ENCODE measurements around the gene KCNK2. TPM values are rescaled to one million over a fixed set of nuclear protein-coding genes. Genes with fewer than 3 reads are reported as not detected.

The KCNK2 gene
- total RNA-seq, 2 donors from 2014 or later: not detected

DNA sequence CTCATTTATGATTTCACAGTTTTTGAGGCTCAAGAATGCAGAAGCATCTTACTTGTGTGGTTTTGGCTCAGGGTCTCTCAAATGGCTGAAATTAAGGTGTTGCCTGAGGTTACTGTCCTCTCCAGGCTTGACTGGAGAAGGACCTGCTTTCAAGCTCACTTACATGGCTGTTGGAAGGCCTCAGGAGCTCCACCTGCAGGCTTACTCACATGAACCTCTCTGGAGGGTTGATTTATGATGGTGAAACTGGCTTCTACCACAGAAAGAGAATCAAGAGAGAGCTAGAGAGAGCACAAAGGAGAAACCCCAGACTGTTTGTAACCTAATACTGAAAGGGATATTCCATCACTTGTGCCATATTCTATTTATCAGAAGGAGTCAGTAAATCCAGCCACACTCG lies 6.2 kb upstream of the KCNK2 start:
- no peaks in the 10 kb centered on the region for H3K4me1 Mint-ChIP-seq
- no peaks in the 10 kb centered on the region for H3K36me3 Mint-ChIP-seq (ENCODE audit: low read depth)
- no peaks in the 10 kb centered on the region for H3K9me3 Mint-ChIP-seq
- H3K4me3 Mint-ChIP-seq: no peak overlapping the region
- H3K27me3 Mint-ChIP-seq: peaks cover 17% of the 10 kb centered on the region
- H3K27ac Mint-ChIP-seq: no peak overlapping the region
- ATAC-seq (replicated peaks): no peak

DNA sequence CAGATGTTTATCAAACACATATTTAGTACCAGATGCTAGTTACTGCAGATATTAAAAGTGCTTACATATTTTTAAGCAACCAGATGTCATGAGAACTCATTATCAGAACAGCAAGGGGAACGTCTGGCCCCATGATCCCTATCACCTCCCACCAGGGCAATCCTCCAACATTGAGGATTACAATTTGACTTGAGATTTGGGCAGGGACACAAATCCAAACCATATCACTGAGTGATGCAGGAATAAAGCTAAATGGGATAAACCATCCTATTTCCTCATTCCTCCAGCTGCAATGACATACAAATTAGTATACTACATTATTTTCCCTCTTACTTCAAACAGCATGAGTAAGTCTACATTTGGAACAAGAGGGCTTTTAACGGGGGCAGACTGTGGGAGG lies 3.1 kb upstream of the KCNK2 start:
- Mint-ChIP-seq H3K9me3 (no peaks in the 10 kb centered on the region), H3K27me3 (peaks cover 31% of the 10 kb centered on the region), H3K4me3 (no peak overlapping the region), H3K27ac (no peak overlapping the region), H3K36me3 (ENCODE audit: low read depth) (no peaks in the 10 kb centered on the region), H3K4me1 (no peaks in the 10 kb centered on the region)
- no peak for ATAC-seq (replicated peaks)

DNA sequence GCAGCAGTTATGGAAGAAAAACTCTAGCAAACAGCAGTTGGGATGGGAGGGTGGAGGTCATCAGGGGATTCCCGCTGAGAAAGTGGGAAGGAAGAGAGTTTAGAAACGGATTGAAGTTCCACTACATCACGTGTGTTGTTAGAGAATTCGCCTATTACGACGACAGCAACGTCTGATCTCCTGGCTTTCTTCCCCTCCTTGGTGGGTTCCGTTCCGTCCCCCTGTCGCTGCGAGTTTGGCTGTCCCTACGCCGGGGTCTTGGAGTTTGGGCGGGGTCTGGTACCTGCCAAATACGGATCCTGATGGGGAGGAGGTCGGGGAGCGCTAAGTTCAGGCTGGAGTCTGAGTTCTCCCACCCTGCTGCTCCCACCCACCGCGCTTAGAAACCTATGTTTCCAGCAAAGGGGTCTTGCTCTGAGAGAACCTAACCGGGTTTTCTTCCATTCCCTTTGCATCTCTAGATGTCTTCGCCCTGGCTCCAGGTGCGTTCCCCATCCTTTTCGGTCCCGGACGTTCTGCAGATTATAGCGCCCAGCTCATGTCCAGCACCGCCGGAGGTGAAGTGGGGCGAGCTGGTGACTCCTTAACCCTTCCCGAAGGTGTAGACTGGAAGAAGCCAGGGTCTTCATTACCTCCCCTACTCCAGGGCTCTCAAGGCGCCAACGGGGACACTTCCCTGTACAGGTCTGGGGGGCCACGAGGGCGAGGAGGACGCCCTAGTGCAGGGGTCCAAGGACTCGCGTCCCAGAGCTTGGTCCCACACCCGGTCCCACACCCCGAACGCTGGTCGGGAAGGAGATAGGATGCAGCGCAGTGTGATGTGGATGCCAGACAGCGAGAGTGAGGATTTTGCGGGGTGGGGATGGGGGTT lies 641 bp upstream of the KCNK2 start:
- peaks cover 45% of the 10 kb centered on the region for H3K27me3 Mint-ChIP-seq

DNA sequence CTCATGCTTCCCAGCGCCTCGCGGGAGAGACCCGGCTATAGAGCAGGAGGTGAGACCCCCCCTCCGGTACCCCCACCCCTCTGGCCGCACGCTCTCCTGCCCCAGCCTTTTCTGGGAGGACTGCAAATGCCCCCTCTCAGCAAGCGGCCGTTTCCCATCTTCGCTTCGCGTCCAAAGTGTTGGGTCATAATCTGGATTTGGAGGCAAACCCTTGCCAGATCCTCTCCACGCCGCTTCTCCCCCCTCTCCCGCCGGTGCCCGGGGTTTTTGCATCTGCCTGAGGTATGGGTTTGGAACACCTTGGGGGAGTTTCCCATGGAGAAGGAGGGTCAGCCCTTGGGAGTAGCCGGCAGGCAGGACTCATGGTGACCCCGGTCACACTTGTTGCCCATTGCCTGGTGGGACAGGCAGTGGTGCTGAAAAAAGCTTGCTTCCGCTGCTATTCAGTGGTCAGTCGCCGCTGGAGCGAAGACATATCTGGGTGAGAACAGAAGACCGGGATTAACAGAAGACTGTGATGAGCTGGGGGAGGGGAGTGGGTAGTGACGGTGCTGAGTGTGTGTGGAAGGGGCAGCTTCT lies 935 bp downstream of the KCNK2 start:
- ATAC-seq (replicated peaks): no peak
- peaks cover 3% of the 10 kb centered on the region for H3K9me3 Mint-ChIP-seq
- no peaks in the 10 kb centered on the region for H3K4me1 Mint-ChIP-seq
- H3K36me3 Mint-ChIP-seq (ENCODE audit: low read depth): no peaks in the 10 kb centered on the region
- no peak overlapping the region for H3K4me3 Mint-ChIP-seq
- peaks cover 46% of the 10 kb centered on the region for H3K27me3 Mint-ChIP-seq
- no peak overlapping the region for H3K27ac Mint-ChIP-seq

More for the DNA sequence above, 641 bp upstream of the KCNK2 start:
- Mint-ChIP-seq H3K36me3 (ENCODE audit: low read depth) (no peaks in the 10 kb centered on the region), H3K9me3 (peaks cover 3% of the 10 kb centered on the region), H3K4me1 (no peaks in the 10 kb centered on the region), H3K27ac (no peak overlapping the region), H3K4me3 (no peak overlapping the region)
- ATAC-seq (replicated peaks): no peak

DNA sequence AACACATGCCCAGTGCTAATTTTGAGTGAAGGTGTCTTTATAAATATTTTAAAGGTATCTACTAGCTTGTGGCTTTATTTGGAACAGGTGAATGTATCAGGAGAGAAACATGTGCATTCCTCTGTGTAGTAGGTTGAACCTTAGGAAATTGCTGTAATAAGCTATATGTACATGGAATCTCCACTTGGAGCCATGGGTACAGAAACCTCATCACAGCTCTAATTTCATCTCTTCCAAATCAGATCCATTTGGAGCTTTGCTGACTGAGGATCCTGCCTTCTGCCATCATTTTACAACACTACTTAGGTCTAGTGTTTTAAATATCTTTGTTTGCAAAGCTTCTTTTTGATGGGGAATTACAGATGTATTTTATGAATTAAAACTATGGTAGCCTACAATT lies 2.1 kb downstream of the KCNK2 start:
- H3K4me1 Mint-ChIP-seq: no peaks in the 10 kb centered on the region
- no peak overlapping the region for H3K4me3 Mint-ChIP-seq
- no peaks in the 10 kb centered on the region for H3K36me3 Mint-ChIP-seq (ENCODE audit: low read depth)
- peaks cover 43% of the 10 kb centered on the region for H3K27me3 Mint-ChIP-seq
- H3K9me3 Mint-ChIP-seq: peaks cover 3% of the 10 kb centered on the region
- no peak for ATAC-seq (replicated peaks)
- no peak overlapping the region for H3K27ac Mint-ChIP-seq

DNA sequence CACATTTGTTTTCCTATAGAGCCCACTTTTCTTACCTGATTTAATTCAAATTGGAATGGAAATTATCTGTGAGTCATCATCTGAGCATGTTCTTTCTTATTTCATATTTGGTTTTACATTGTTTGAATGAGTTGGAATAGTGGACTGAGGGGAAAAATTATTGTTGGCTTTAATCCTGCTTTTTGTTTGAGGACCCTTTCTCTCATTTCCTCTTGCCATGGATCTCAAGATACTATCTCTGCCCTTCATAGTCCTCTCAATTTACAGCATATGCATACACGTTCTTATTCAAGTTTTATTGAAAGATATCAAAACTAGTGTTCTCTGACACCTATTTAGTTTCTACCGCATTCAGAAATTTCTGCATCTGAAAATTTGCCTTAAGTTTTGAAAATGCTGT lies 5.1 kb downstream of the KCNK2 start:
- Mint-ChIP-seq H3K36me3 (ENCODE audit: low read depth) (no peaks in the 10 kb centered on the region), H3K4me1 (no peaks in the 10 kb centered on the region), H3K9me3 (peaks cover 3% of the 10 kb centered on the region), H3K4me3 (no peak overlapping the region), H3K27me3 (peaks cover 24% of the 10 kb centered on the region), H3K27ac (no peak overlapping the region)
- ATAC-seq (replicated peaks): no peak

DNA sequence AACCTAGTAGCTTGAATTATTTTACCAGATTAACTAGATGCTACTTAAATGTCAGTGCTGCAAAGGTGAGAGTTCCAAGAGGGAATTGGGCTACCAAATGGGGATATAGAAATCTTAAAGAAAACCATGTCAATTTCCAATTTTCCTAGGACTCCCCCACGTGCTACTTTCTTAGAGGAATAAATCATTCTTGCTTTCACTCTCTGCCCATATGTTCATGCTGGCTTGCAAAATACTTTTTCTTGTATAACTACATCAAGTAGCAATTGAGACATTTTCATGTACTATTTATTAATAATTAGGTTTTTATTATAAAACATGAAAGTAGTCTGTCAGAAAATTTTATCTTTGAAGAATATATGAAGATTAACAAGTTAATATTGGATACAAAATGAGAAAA lies 11.8 kb downstream of the KCNK2 start:
- Mint-ChIP-seq H3K4me1 (no peaks in the 10 kb centered on the region), H3K27me3 (no peaks in the 10 kb centered on the region), H3K36me3 (ENCODE audit: low read depth) (no peaks in the 10 kb centered on the region), H3K4me3 (no peak overlapping the region), H3K27ac (no peak overlapping the region), H3K9me3 (no peaks in the 10 kb centered on the region)
- no peak for ATAC-seq (replicated peaks)

DNA sequence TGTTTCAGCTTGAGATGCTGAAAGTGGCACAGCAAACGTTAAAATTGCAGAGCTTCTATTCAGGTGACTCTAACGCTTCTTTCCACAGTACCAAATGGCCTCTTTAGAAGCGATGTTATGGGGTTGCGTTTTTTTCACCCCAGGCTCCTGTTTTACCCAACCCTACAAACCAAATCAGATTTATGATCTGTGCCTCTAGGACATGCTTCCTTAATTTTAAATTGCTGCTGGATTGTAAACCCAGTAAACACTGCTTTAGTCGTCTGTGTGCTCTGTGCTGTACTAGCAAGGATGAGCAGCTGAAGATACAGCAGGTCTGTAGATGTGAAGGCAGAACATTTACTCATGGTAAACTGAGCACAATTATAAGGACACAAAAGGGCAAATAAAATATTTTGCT lies 13.0 kb downstream of the KCNK2 start:
- Mint-ChIP-seq H3K4me3 (no peak overlapping the region), H3K36me3 (ENCODE audit: low read depth) (no peaks in the 10 kb centered on the region), H3K4me1 (no peaks in the 10 kb centered on the region), H3K9me3 (no peaks in the 10 kb centered on the region), H3K27ac (no peak overlapping the region), H3K27me3 (no peaks in the 10 kb centered on the region)
- ATAC-seq (replicated peaks): no peak

DNA sequence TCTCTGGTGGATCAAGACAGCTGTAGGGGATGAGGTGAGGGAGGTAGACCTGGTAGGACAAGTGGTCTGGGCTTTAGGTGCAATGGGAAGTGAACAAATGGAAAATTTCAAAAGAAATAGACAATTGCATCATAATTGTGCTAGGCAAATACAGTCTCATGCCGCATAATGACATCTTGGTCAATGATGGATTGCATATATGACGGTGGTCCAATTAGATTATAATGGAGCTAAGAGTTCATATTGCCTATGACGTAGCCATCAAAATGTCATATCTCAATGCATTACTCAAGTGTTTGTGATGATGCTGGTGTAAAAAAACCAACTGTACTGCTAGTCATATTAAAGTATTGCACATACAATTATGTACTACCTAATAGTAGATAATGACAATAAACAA lies 19.0 kb downstream of the KCNK2 start:
- no peak overlapping the region for H3K4me3 Mint-ChIP-seq
- no peak overlapping the region for H3K27ac Mint-ChIP-seq
- no peak for ATAC-seq (replicated peaks)
- no peaks in the 10 kb centered on the region for H3K27me3 Mint-ChIP-seq
- peaks cover 3% of the 10 kb centered on the region for H3K9me3 Mint-ChIP-seq
- H3K36me3 Mint-ChIP-seq (ENCODE audit: low read depth): no peaks in the 10 kb centered on the region
- H3K4me1 Mint-ChIP-seq: no peaks in the 10 kb centered on the region

DNA sequence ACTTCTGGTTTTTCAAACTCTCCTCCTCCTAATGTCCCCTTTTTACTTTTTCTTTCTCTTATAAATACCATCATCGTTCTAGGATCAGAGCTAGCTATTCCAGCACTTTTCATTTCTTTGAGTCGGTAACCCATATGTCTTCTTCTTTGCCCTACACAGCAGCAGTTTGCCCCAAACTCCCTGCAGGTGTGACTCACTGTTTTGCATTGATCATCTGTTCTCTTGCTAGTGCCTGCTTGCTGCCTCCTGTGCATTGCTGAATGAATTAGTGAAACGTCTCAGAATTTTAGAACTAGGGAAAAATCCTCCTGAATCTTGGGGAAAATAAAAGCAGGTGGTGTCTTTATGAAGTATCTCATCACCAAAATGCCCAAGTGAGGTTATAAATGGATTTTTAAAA lies 21.7 kb downstream of the KCNK2 start:
- H3K9me3 Mint-ChIP-seq: peaks cover 3% of the 10 kb centered on the region
- ATAC-seq (replicated peaks): no peak
- H3K4me3 Mint-ChIP-seq: no peak overlapping the region
- no peaks in the 10 kb centered on the region for H3K27me3 Mint-ChIP-seq
- H3K36me3 Mint-ChIP-seq (ENCODE audit: low read depth): no peaks in the 10 kb centered on the region
- H3K27ac Mint-ChIP-seq: no peak overlapping the region
- no peaks in the 10 kb centered on the region for H3K4me1 Mint-ChIP-seq

DNA sequence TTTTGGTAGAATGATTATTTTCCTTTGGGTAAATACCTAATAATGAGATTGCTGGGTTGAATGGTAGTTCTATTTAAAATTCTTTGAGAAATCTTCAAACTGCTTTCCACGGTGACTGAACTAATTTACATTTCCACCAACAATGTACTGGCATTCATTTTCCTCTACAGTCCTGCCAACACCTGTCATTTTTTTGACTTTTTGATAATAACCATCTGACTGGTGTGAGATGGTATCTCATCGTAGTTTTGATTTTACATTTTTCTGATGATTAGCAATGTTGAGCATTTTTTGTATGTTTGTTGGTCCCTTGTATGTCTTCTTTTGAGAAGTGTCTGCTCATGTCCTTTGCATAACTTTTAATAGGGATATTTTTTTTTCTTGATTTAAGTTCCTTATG lies 23.5 kb downstream of the KCNK2 start:
- peaks cover 3% of the 10 kb centered on the region for H3K9me3 Mint-ChIP-seq
- no peak for ATAC-seq (replicated peaks)
- H3K4me3 Mint-ChIP-seq: no peak overlapping the region
- H3K4me1 Mint-ChIP-seq: no peaks in the 10 kb centered on the region
- no peaks in the 10 kb centered on the region for H3K36me3 Mint-ChIP-seq (ENCODE audit: low read depth)
- H3K27me3 Mint-ChIP-seq: no peaks in the 10 kb centered on the region
- H3K27ac Mint-ChIP-seq: no peak overlapping the region

DNA sequence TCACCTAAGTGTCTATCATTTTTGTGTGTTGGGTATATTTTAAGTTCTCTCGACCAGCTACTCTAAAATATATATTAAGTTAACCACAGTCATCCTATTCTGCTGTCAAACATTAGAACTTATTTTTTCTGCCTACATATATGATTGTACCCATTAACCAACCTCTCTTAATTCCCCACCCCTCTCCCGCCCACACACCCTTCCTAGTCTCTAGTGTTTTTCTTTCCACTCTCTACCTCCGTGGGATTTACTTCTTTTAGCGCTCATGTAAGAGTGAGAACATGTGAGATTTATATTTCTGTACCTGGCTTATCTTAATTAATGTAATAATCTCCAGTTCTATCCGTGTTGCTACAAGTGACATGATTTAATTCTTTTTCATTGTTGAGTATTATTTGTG lies 26.6 kb downstream of the KCNK2 start:
- H3K4me3 Mint-ChIP-seq: no peak overlapping the region
- no peaks in the 10 kb centered on the region for H3K4me1 Mint-ChIP-seq
- ATAC-seq (replicated peaks): no peak
- H3K36me3 Mint-ChIP-seq (ENCODE audit: low read depth): no peaks in the 10 kb centered on the region
- no peaks in the 10 kb centered on the region for H3K27me3 Mint-ChIP-seq
- H3K9me3 Mint-ChIP-seq: peaks cover 9% of the 10 kb centered on the region
- H3K27ac Mint-ChIP-seq: no peak overlapping the region

DNA sequence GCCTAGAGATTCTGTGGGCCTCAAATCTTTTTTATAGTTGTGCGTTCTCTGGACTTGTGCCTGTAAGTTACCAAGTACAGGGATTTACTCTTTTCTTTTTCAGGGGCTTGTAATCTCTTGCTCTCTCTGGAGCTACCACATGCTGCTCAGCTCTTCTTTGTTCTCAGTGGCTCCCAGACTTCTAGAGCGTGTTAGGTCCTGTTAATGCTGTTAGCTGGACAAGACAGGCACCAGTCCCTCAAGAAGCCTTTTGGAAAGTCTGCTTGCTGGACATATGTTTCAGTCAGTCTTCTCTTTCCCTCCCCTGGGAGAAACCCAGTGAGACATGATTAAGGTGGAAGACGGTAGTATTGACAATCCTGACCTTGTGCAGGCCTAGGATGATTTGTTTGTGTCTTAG lies 29.4 kb downstream of the KCNK2 start:
- peaks cover 5% of the 10 kb centered on the region for H3K9me3 Mint-ChIP-seq
- H3K36me3 Mint-ChIP-seq (ENCODE audit: low read depth): no peaks in the 10 kb centered on the region
- no peak for ATAC-seq (replicated peaks)
- H3K4me1 Mint-ChIP-seq: no peaks in the 10 kb centered on the region
- no peak overlapping the region for H3K4me3 Mint-ChIP-seq
- H3K27ac Mint-ChIP-seq: no peak overlapping the region
- H3K27me3 Mint-ChIP-seq: no peaks in the 10 kb centered on the region

DNA sequence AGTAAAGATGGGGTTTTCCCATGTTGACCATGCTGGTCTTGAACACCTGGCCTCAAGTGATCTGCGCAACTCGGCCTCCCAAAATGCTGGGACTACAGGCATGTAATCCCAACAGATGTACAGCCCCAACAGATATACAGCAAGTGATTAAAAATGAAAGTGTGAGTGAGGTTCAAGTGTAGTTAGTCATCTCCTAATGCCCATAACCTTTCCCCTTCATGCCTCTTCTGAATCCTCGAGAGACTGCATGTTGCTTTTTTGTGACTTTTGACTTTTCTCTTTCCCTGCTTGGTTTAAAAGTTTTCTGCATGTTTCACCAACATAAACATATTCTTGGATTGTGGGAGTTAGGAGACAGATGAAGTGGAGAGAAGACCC lies 31.2 kb downstream of the KCNK2 start:
- Mint-ChIP-seq H3K27me3 (no peaks in the 10 kb centered on the region), H3K27ac (no peak overlapping the region), H3K4me1 (no peaks in the 10 kb centered on the region), H3K4me3 (no peak overlapping the region), H3K9me3 (peaks cover 5% of the 10 kb centered on the region), H3K36me3 (ENCODE audit: low read depth) (no peaks in the 10 kb centered on the region)
- no peak for ATAC-seq (replicated peaks)

DNA sequence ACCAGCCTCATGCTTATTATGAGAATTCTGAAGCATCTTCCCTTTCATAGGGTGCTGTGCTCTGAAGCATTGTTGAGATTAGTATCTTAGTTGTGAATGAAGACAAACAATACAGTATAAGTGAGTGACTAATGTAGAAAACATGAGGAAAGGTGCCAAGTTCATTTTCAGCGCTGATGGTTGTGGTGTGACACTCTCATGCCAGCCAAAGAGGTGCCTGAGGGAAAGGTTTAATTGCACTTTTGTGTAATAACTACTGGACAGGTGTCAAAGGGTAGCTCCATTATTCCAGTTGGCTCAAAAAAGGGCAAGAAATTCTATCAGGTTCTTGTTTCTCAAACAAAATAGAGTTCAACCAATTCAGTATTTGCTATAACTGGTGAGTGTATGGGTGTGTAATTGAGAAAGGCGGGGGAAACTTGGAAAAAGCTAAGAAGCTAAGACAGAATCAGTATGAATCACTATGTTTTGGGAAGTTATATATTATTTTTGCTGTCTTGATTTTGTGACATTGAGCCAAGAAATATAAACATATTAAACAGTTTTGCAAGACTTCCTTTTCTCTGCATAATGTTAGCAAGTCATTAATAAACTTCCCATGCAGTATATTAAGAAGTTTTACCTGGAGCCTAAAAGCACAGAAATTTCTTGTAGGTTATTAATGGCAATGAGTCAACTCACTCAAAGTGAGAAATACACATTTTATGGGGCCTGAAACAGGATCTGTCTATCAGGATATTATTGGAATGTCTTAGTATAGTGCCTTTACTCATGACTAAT lies 31.8 kb downstream of the KCNK2 start:
- peaks cover 5% of the 10 kb centered on the region for H3K9me3 Mint-ChIP-seq

More for the DNA sequence above, 31.8 kb downstream of the KCNK2 start:
- H3K4me3 Mint-ChIP-seq: no peak overlapping the region
- H3K36me3 Mint-ChIP-seq (ENCODE audit: low read depth): no peaks in the 10 kb centered on the region
- no peak for ATAC-seq (replicated peaks)
- no peaks in the 10 kb centered on the region for H3K27me3 Mint-ChIP-seq
- H3K27ac Mint-ChIP-seq: no peak overlapping the region
- H3K4me1 Mint-ChIP-seq: no peaks in the 10 kb centered on the region

All from activated T-helper 17 cell treated with anti-CD3 and anti-CD28 coated beads, Interleukin-2, amount 50 U/mL, for 72 hours (primary cell).